H9 (cell line): ENCODE data around the gene TMEM60. TPM values are rescaled to one million over a fixed set of nuclear protein-coding genes. Genes with fewer than 3 reads are reported as not detected.
A peak's percentile ranks its signal among the peaks of the same experiment; 100 is the strongest.

Experiments
- DNase-seq: peaks from one replicate; pipeline ENCODE4 v3.0.0-alpha.2; 2017
- H2AFZ ChIP-seq: one replicate; pipeline ENCODE4 v1.6.1; 2013; ENCODE audit warnings: mild to moderate bottlenecking, low read length, control low read depth, moderate library complexity
- H2AK5ac ChIP-seq: 2 replicates; pipeline ENCODE4 v1.6.1; 2013; ENCODE audit warnings: low read length, control low read depth, mixed read lengths; ENCODE audit not compliant: insufficient read length
- H2BK120ac ChIP-seq: one replicate; pipeline ENCODE4 v1.6.1; 2013; ENCODE audit warnings: low read depth, mild to moderate bottlenecking, low read length, control low read depth, inconsistent platforms; ENCODE audit not compliant: poor library complexity, severe bottlenecking
- H2BK12ac ChIP-seq: 2 replicates; pipeline ENCODE4 v1.6.1; 2013; ENCODE audit warnings: low read length, control low read depth, mixed read lengths, low read depth; ENCODE audit not compliant: insufficient read length
- H2BK15ac ChIP-seq: 2 replicates; pipeline ENCODE4 v1.6.1; 2013; ENCODE audit warnings: low read depth, low read length, control low read depth
- H2BK20ac ChIP-seq: one replicate; pipeline ENCODE4 v1.6.1; 2013; ENCODE audit warnings: low read depth, mild to moderate bottlenecking, low read length, control low read depth, inconsistent platforms; ENCODE audit not compliant: poor library complexity, severe bottlenecking
- H2BK5ac ChIP-seq: 2 replicates; pipeline ENCODE4 v1.6.1; 2013; ENCODE audit warnings: low read length, control low read depth, mixed read lengths; ENCODE audit not compliant: insufficient read length
- H3K14ac ChIP-seq: 2 replicates; pipeline ENCODE4 v1.6.1; 2013; ENCODE audit warnings: low read length, control low read depth; ENCODE audit not compliant: insufficient read depth
- H3K18ac ChIP-seq: 2 replicates; pipeline ENCODE4 v1.6.1; 2013; ENCODE audit warnings: low read depth, mild to moderate bottlenecking, mixed read lengths, low read length, control low read depth; ENCODE audit not compliant: insufficient read length
- H3K23ac ChIP-seq: 2 replicates; pipeline ENCODE4 v1.6.1; 2013; ENCODE audit warnings: low read length, control low read depth, mixed read lengths, low read depth; ENCODE audit not compliant: insufficient read length
- H3K23me2 ChIP-seq: 2 replicates; pipeline ENCODE4 v1.6.1; 2013; ENCODE audit warnings: low read depth, mild to moderate bottlenecking, mixed read lengths, low read length, control low read depth; ENCODE audit not compliant: insufficient read length, poor library complexity, severe bottlenecking
- H3K27ac ChIP-seq: 2 replicates; pipeline ENCODE4 v1.5.1; 2013; ENCODE audit warnings: low read length, control low read depth, mixed read lengths, low read depth; ENCODE audit not compliant: insufficient read length
- H3K27me3 ChIP-seq: 2 replicates; pipeline ENCODE4 v1.6.1; 2013; ENCODE audit warnings: low read length, control low read depth, inconsistent platforms; ENCODE audit not compliant: insufficient read depth
- H3K4ac ChIP-seq: 2 replicates; pipeline ENCODE4 v1.6.1; 2013; ENCODE audit warnings: low read depth, mild to moderate bottlenecking, control low read depth, inconsistent platforms, low read length, moderate library complexity
- H3K4me1 ChIP-seq: 2 replicates; pipeline ENCODE4 v1.6.1; 2013; ENCODE audit warnings: low read length, control low read depth, inconsistent platforms; ENCODE audit not compliant: insufficient read depth
- H3K4me2 ChIP-seq: 2 replicates; pipeline ENCODE4 v1.6.1; 2013; ENCODE audit warnings: low read length, control low read depth, mixed read lengths; ENCODE audit not compliant: insufficient read length, insufficient read depth
- H3K56ac ChIP-seq: 2 replicates; pipeline ENCODE4 v1.6.1; 2013; ENCODE audit warnings: low read depth, mild to moderate bottlenecking, mixed read lengths, low read length, control low read depth; ENCODE audit not compliant: insufficient read length
- H3K79me1 ChIP-seq: 2 replicates; pipeline ENCODE4 v1.6.1; 2013; ENCODE audit warnings: low read depth, mild to moderate bottlenecking, moderate library complexity, low read length, control low read depth, inconsistent platforms; ENCODE audit not compliant: insufficient read depth, poor library complexity, severe bottlenecking
- H3K79me2 ChIP-seq: 2 replicates; pipeline ENCODE4 v1.6.1; 2013; ENCODE audit warnings: low read length, control low read depth, inconsistent platforms; ENCODE audit not compliant: insufficient read depth
- H3K9ac ChIP-seq: 2 replicates; pipeline ENCODE4 v1.6.1; 2013; ENCODE audit warnings: low read length, control low read depth, mixed read lengths; ENCODE audit not compliant: insufficient read length; ENCODE audit errors: extremely low read depth
- H3K9me3 ChIP-seq: one replicate; pipeline ENCODE4 v1.6.1; 2013; ENCODE audit warnings: low read depth, low read length, inconsistent platforms; ENCODE audit not compliant: control insufficient read depth
- H3T11ph ChIP-seq: one replicate; pipeline ENCODE4 v1.6.1; 2013; ENCODE audit warnings: mild to moderate bottlenecking, low read length, control low read depth, inconsistent platforms
- H4K20me1 ChIP-seq: one replicate; pipeline ENCODE4 v1.6.1; 2013; ENCODE audit not compliant: control insufficient read depth, insufficient read length, insufficient read depth
- H4K5ac ChIP-seq: 2 replicates; pipeline ENCODE4 v1.6.1; 2013; ENCODE audit warnings: low read depth, mild to moderate bottlenecking, mixed read lengths, low read length, control low read depth; ENCODE audit not compliant: insufficient read length
- H4K8ac ChIP-seq: replicated peaks from 2 replicates; pipeline ENCODE4 v1.6.1; 2013; ENCODE audit warnings: low read length, control low read depth, mixed read lengths, low read depth; ENCODE audit not compliant: insufficient read length
- H4K91ac ChIP-seq: 2 replicates; pipeline ENCODE4 v1.6.1; 2013; ENCODE audit warnings: low read depth, mild to moderate bottlenecking, moderate library complexity, mixed read lengths, low read length, control low read depth; ENCODE audit not compliant: insufficient read length
- H3K27ac Mint-ChIP-seq, 3 experiments: 2 replicates in 2 of 3; 3 replicates in 1 of 3; pipeline ENCODE4 v1.8.0; 2020 to 2021; ENCODE audit warnings: mixed read lengths in 3 of 3, mild to moderate bottlenecking in 1 of 3, moderate library complexity in 1 of 3
- H3K27me3 Mint-ChIP-seq: 2 replicates; pipeline ENCODE4 v1.8.0; 2021; ENCODE audit warnings: low read depth, mild to moderate bottlenecking, moderate library complexity, mixed read lengths
- H3K36me3 Mint-ChIP-seq, 3 experiments: 2 replicates in 2 of 3; 3 replicates in 1 of 3; pipeline ENCODE4 v1.8.0; 2020 to 2021; ENCODE audit warnings: low read depth in 3 of 3, mixed read lengths in 3 of 3; ENCODE audit not compliant: insufficient read depth in 1 of 3
- H3K4me1 Mint-ChIP-seq, 2 experiments: 2 replicates each; pipeline ENCODE4 v1.8.0; 2020; ENCODE audit warnings: mixed read lengths in 2 of 2
- H3K4me3 Mint-ChIP-seq, 2 experiments: 2 replicates in 1 of 2; 3 replicates in 1 of 2; pipeline ENCODE4 v1.8.0; 2020 to 2021; ENCODE audit warnings: mild to moderate bottlenecking in 2 of 2, mixed read lengths in 2 of 2, moderate library complexity in 1 of 2
- H3K9me3 Mint-ChIP-seq, 2 experiments: 2 replicates in 1 of 2; 3 replicates in 1 of 2; pipeline ENCODE4 v1.8.0; 2020; ENCODE audit warnings: mild to moderate bottlenecking in 2 of 2, mixed read lengths in 2 of 2, moderate library complexity in 1 of 2
- CTCF ChIP-seq: fragments of 200-600 bp; sonication (generic); conservative IDR thresholded peaks from 3 replicates; pipeline ENCODE4 v1.8.0; 2021; ENCODE audit warnings: antibody characterized with exemption, mild to moderate bottlenecking
- WGBS: extraction: QIAGEN DNeasy Blood & Tissue Kit; methylation state at CpG from one replicate; pipeline ENCODE4 v1.1.7; 2013; ENCODE audit warnings: missing lambda C conversion rate, low lambda C conversion rate, mixed read lengths; ENCODE audit not compliant: insufficient read length; ENCODE audit errors: extremely low coverage; 5-methylcytosine and 5-hydroxymethylcytosine counted together
- total RNA-seq: library from RNA; stranded (reverse); gene quantifications from 2 replicates; pipeline ENCODE4 v1.2.1, GENCODE V29; 2021

The TMEM60 gene
- total RNA-seq, 1 experiment from 2014 or later = 14.3 TPM

GRCh38 chr7:77757589-77757988 is 40.6 kb downstream of the TMEM60 start:
- no peak for TF ChIP-seq CTCF

More at GRCh38 chr7:77757589-77757988, 40.6 kb downstream of the TMEM60 start:
- H2BK5ac ChIP-seq = no peak overlapping the region
- no peak for DNase-seq
- no peak overlapping the region for H3K23ac ChIP-seq
- Mint-ChIP-seq H3K4me3 (no peak overlapping the region), H3K36me3 (no peaks in the 10 kb centered on the region; a peak in 1 of 7 replicates), H3K27ac (peak overlapping the region in 2 of 3 experiments; percentile 9 to 87; a peak in 2 of 7 replicates), H3K9me3 (no peaks in the 10 kb centered on the region), H3K27me3 (no peaks in the 10 kb centered on the region), H3K4me1 (peaks cover 0 to 2% of the 10 kb centered on the region in 2 experiments; a peak in 1 of 4 replicates)
- H3K4ac ChIP-seq = no peak overlapping the region
- no peak overlapping the region for H3K27ac ChIP-seq
- no peak overlapping the region for H4K8ac ChIP-seq
- no peaks in the 10 kb centered on the region for H3K79me1 ChIP-seq
- H3K14ac ChIP-seq = no peak overlapping the region
- H3K23me2 ChIP-seq = no peaks in the 10 kb centered on the region
- H3K56ac ChIP-seq = no peak overlapping the region
- no CpG with 5 or more reads among the region's 1 CpG for WGBS
- no peak overlapping the region for H2BK120ac ChIP-seq
- H2AK5ac ChIP-seq = no peak overlapping the region
- no peak overlapping the region for H4K5ac ChIP-seq
- H3K4me1 ChIP-seq = no peaks in the 10 kb centered on the region
- H3T11ph ChIP-seq = no peak overlapping the region
- H4K91ac ChIP-seq = no peak overlapping the region
- H3K9me3 ChIP-seq = no peaks in the 10 kb centered on the region
- H2BK15ac ChIP-seq = no peak overlapping the region
- no peak overlapping the region for H3K18ac ChIP-seq
- no peak overlapping the region for H3K4me2 ChIP-seq
- no peaks in the 10 kb centered on the region for H4K20me1 ChIP-seq
- no peak overlapping the region for H2BK20ac ChIP-seq
- peaks cover 2% of the 10 kb centered on the region; the same call in 1 of the 2 replicates for H3K79me2 ChIP-seq
- H2BK12ac ChIP-seq = no peak overlapping the region
- no peak overlapping the region for H2AFZ ChIP-seq
- H3K9ac ChIP-seq = no peak overlapping the region
- H3K27me3 ChIP-seq = no peaks in the 10 kb centered on the region
